DND-41 (cell line): ENCODE data around the gene TAS2R8.

ENCODE experiments used
- ATAC-seq: fragments of 200-7000 bp; cut with Tn5 transposase; 3 replicates; pipeline ENCODE4 v1.9.1; 2021; ENCODE audit warnings: low read depth; ENCODE audit not compliant: insufficient read depth
- DNase-seq: peaks from one replicate; pipeline ENCODE4 v3.0.0-alpha.2; 2020
- H2AFZ ChIP-seq: 2 replicates; pipeline ENCODE4 v1.6.0; 2012; ENCODE audit warnings: low read depth, low read length
- H3K27ac ChIP-seq: 2 replicates; pipeline ENCODE4 v1.5.1; 2012; ENCODE audit warnings: low read length, inconsistent platforms
- H3K27me3 ChIP-seq: fragments of 200-600 bp; sonication (generic); 2 replicates; pipeline ENCODE4 v1.6.0; 2012; ENCODE audit warnings: low read length, mild to moderate bottlenecking, inconsistent platforms; ENCODE audit not compliant: insufficient read depth, poor library complexity
- H3K36me3 ChIP-seq: 2 replicates; pipeline ENCODE4 v1.5.1; 2012; ENCODE audit warnings: low read length, inconsistent platforms; ENCODE audit not compliant: insufficient read depth
- H3K4me1 ChIP-seq: 2 replicates; pipeline ENCODE4 v1.5.1; 2012; ENCODE audit warnings: mild to moderate bottlenecking, low read length; ENCODE audit not compliant: insufficient read depth
- H3K4me2 ChIP-seq: 2 replicates; pipeline ENCODE4 v1.6.0; 2012; ENCODE audit warnings: mild to moderate bottlenecking, moderate library complexity, low read length, inconsistent platforms; ENCODE audit not compliant: insufficient read depth
- H3K4me3 ChIP-seq, 2 experiments: fragments of 200-600 bp in 1 of 2; shearing (Covaris generic) in 1 of 2; 2 replicates each; pipeline ENCODE4 v1.5.1; 2012 to 2016; ENCODE audit warnings: inconsistent platforms in 2 of 2, low read length in 2 of 2, mild to moderate bottlenecking in 2 of 2, low read depth in 1 of 2, moderate library complexity in 1 of 2
- H3K79me2 ChIP-seq: 2 replicates; pipeline ENCODE4 v1.6.0; 2012; ENCODE audit warnings: low read length, inconsistent platforms; ENCODE audit not compliant: insufficient read depth
- H3K9ac ChIP-seq: 2 replicates; pipeline ENCODE4 v1.6.0; 2012; ENCODE audit warnings: low read depth, mild to moderate bottlenecking, inconsistent platforms, low read length, moderate library complexity
- H3K9me3 ChIP-seq: 2 replicates; pipeline ENCODE4 v1.5.1; 2012; ENCODE audit warnings: low read length, moderate library complexity, mild to moderate bottlenecking, inconsistent platforms; ENCODE audit not compliant: insufficient read depth, severe bottlenecking
- H4K20me1 ChIP-seq: 2 replicates; pipeline ENCODE4 v1.6.0; 2012; ENCODE audit warnings: low read length; ENCODE audit not compliant: insufficient read depth
- CTCF ChIP-seq: IDR thresholded peaks from 2 replicates; pipeline ENCODE4 v1.5.1; 2012; ENCODE audit warnings: borderline replicate concordance, low read length, moderate library complexity, mild to moderate bottlenecking; ENCODE audit not compliant: poor library complexity, severe bottlenecking; ENCODE audit errors: extremely low read depth
- EZH2 ChIP-seq: IDR thresholded peaks from 3 replicates; pipeline ENCODE4 v1.6.1; 2012; ENCODE audit warnings: borderline replicate concordance, low read depth, mild to moderate bottlenecking, moderate library complexity, low read length, inconsistent platforms; ENCODE audit not compliant: severe bottlenecking

TAS2R8 gene

GRCh38 chr12:10842862-10843261 lies 35.8 kb upstream of the TAS2R8 start:
- Histone ChIP-seq H2AFZ (no peak overlapping the region), H3K27ac (no peak overlapping the region), H3K36me3 (peaks cover 13% of the 10 kb centered on the region; the same call in 1 of the 2 replicates), H3K4me1 (no peaks in the 10 kb centered on the region), H3K27me3 (no peaks in the 10 kb centered on the region), H3K4me3 (no peak overlapping the region), H3K79me2 (no peaks in the 10 kb centered on the region), H3K4me2 (no peak overlapping the region), H4K20me1 (no peaks in the 10 kb centered on the region), H3K9me3 (no peaks in the 10 kb centered on the region), H3K9ac (no peak overlapping the region)
- DNase-seq (no peak), ATAC-seq (no peak)
- no peak for TF ChIP-seq EZH2
- no peak for TF ChIP-seq CTCF

DNA sequence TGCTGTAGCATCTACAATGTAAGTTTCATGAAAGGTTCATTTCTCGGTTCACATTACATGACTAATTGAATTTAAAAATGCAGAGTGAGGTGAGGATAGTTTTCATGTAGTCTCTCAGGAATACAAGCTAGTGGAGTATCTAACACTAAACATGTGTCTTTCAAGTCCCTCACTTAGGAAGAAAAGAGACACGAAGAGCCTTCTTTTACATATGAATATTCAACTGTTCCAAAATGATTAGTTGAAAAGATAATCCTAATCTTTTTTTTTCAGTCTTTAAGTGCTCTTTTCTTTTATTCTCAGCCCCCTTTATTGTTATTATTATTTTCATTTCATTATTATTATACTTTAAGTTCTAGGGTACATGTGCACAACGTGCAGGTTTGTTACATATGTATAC lies 31.4 kb upstream of the TAS2R8 start:
- Histone ChIP-seq H3K9me3 (no peaks in the 10 kb centered on the region), H3K36me3 (peaks cover 5% of the 10 kb centered on the region; the same call in 1 of the 2 replicates), H3K4me3 (no peak overlapping the region), H3K4me2 (no peak overlapping the region), H3K27me3 (no peaks in the 10 kb centered on the region), H4K20me1 (no peaks in the 10 kb centered on the region), H3K79me2 (no peaks in the 10 kb centered on the region), H3K9ac (no peak overlapping the region), H3K4me1 (no peaks in the 10 kb centered on the region), H2AFZ (no peak overlapping the region), H3K27ac (no peak overlapping the region)
- no peak for DNase-seq
- ATAC-seq, result no peak
- TF ChIP-seq EZH2 (no peak), CTCF (no peak)

DNA sequence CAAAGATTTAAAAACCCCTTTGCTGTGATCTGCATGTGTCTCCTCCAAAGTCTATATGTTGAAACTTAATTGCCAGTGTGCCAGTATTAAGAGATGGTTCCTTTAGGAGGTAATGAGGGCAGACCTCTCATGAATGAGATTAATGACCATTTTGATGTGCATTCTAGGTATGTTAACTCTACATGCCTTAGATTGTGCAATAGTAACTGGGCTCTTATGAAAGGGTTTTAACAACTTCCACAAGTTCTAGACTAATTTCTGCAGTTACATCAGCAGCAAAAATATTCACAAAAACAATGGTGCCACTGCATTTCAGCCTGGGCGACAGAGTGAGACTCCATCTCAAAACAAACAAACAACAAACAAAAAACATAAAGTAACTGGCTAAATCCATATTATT lies 22.9 kb upstream of the TAS2R8 start:
- no peaks in the 10 kb centered on the region for H3K27me3 ChIP-seq
- H3K9ac ChIP-seq, result no peak overlapping the region
- H3K4me2 ChIP-seq, result no peak overlapping the region
- H3K9me3 ChIP-seq, result no peaks in the 10 kb centered on the region
- no peaks in the 10 kb centered on the region for H3K79me2 ChIP-seq
- H3K4me3 ChIP-seq, result no peak overlapping the region
- TF ChIP-seq CTCF (no peak), EZH2 (no peak)
- H3K4me1 ChIP-seq, result no peaks in the 10 kb centered on the region
- H4K20me1 ChIP-seq, result no peaks in the 10 kb centered on the region
- H2AFZ ChIP-seq, result no peak overlapping the region
- ATAC-seq, result no peak
- H3K36me3 ChIP-seq, result no peaks in the 10 kb centered on the region
- DNase-seq, result no peak
- H3K27ac ChIP-seq, result no peak overlapping the region

DNA sequence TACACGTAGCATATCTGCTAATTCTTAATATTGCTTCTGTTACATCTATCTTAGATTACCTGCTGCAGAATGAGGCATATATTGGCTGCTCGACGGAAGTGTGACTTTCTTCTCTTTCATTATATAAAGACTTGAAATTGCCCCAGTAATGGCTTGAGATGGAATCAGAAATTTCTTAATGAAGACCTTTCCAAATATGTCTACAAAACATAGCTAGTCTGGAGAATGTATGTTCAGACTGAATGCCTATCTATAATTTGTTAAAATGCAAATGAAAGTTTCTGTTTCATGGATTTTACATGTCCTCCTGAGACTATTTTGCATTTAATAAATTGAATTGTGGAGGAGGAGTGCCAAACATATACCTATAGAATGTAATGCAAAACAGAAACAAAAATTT lies 19.2 kb upstream of the TAS2R8 start, which contains the start of gene TAS2R10:
TSS of gene TAS2R10 (minus strand) at position 101 of the 400 bp plus-strand sequence. CDS start at position 12, 89 bp downstream.
- H2AFZ ChIP-seq, result no peak within 1 kb of the TSS
- no peaks in the 10 kb centered on the region for H3K27me3 ChIP-seq
- H3K4me3 ChIP-seq, result no peak within 1 kb of the TSS
- H3K79me2 ChIP-seq, result no peaks in the 10 kb centered on the region
- H3K36me3 ChIP-seq, result no peaks in the 10 kb centered on the region
- H3K9me3 ChIP-seq, result no peaks in the 10 kb centered on the region
- no peak within 1 kb of the TSS for H3K27ac ChIP-seq
- H3K9ac ChIP-seq, result no peak within 1 kb of the TSS
- H3K4me1 ChIP-seq, result no peaks in the 10 kb centered on the region
- ATAC-seq, result no peak
- no peak within 1 kb of the TSS for H3K4me2 ChIP-seq
- TF ChIP-seq EZH2 (no peak), CTCF (no peak)
- DNase-seq, result no peak
- H4K20me1 ChIP-seq, result no peaks in the 10 kb centered on the region
